Vagina (tissue), 2 donors: ENCODE measurements around the gene RILPL1. TPM values are rescaled to one million over a fixed set of nuclear protein-coding genes. Genes with fewer than 3 reads are reported as not detected.
"Not testable (repeated sequence)": the region's sequence is repeated elsewhere in the genome, so short reads cannot be mapped to it uniquely, and the experiment has no call there.

ENCODE experiments used
- DNase-seq, 2 donors: peaks; one replicate each; pipeline ENCODE4 v3.0.0-alpha.2; 2017; ENCODE audit errors: extremely low spot score in 2 of 2
- H3K27ac ChIP-seq: fragments of 200-600 bp; sonication (generic); one replicate; pipeline ENCODE4 v1.5.1; 2019
- H3K27me3 ChIP-seq: fragments of 200-600 bp; sonication (generic); one replicate; pipeline ENCODE4 v1.5.1; 2019
- H3K36me3 ChIP-seq, 2 donors: fragments of 200-600 bp; sonication (generic); one replicate each; pipeline ENCODE4 v1.5.1; 2017 to 2019
- H3K4me1 ChIP-seq: fragments of 200-600 bp; sonication (generic); one replicate; pipeline ENCODE4 v1.5.1; 2019
- H3K4me3 ChIP-seq, 2 donors: fragments of 200-600 bp; sonication (generic); 1 replicate in 1 of 2; 2 replicates in 1 of 2; pipeline ENCODE4 v1.5.1; 2016 to 2019
- H3K9me3 ChIP-seq: fragments of 200-600 bp; sonication (generic); one replicate; pipeline ENCODE4 v1.5.1; 2019
- POLR2A ChIP-seq, 2 donors: fragments of 450-650 bp; IDR thresholded peaks; one replicate each; pipeline ENCODE4 v1.6.1; 2017; ENCODE audit warnings: antibody characterized with exemption in 2 of 2, mild to moderate bottlenecking in 2 of 2, moderate library complexity in 2 of 2
- POLR2AphosphoS5 ChIP-seq, 2 donors: sonication (generic); formaldehyde crosslinking; IDR thresholded peaks; one replicate each; pipeline ENCODE4 v1.9.0; 2017; ENCODE audit warnings: antibody characterized with exemption in 2 of 2, mild to moderate bottlenecking in 2 of 2, low read depth in 1 of 2; ENCODE audit not compliant: insufficient read depth in 1 of 2
- intact Hi-C: fragments of 100-400 bp; cut with DNase I; formaldehyde crosslinking; loops from one replicate; pipeline ENCODE4 v1.15.1; 2023
- total RNA-seq: library from RNA; depleted of rRNA; stranded (reverse); fragments of >200 nt; gene quantifications from one replicate; pipeline ENCODE4 v1.2.3, GENCODE V29; 2016
- TF ChIP-seq, protein P1 (sequence below), 3 experiments: fragments of 450-650 bp in 2 of 3; fragments of 200-600 bp in 1 of 3; sonication (generic) in 1 of 3; IDR thresholded peaks; one replicate each; pipeline ENCODE4 v1.5.1; 2017 to 2019; ENCODE audit warnings: antibody characterized with exemption in 3 of 3, mild to moderate bottlenecking in 2 of 3, moderate library complexity in 2 of 3

The RILPL1 gene
- total RNA-seq, 1 donor from 2014 or later, result 29.7 TPM

DNA sequence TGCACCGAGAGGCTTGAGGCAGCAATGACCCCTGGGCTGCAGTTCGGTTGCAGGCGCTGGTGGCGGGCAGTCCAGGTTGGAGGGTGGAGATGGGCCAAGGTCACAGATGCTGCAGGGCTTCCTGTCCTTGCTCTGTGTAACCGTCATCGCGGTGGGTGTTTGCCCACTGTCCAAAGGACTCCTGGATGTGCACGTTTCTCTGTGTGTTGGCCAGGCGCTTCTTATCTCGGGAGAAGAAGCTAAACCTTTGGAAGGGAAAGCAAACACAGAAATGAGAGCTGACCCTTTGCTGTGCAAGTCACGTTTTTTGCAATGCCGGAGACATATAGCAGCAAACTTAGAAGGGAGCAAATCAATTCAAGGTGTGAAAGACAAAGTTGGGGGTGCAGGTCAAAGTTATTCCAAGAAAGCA, 61.1 kb downstream of the RILPL1 start:
- Histone ChIP-seq H3K9me3 (no peaks in the 10 kb centered on the region), H3K4me1 (no peaks in the 10 kb centered on the region), H3K27ac (no peak overlapping the region), H3K4me3 (no peak overlapping the region), H3K27me3 (no peaks in the 10 kb centered on the region), H3K36me3 (peaks cover 0 to 18% of the 10 kb centered on the region in 2 donors)
- no peak for TF ChIP-seq POLR2A (IDR thresholded peaks at IDR 0.05)
- TF ChIP-seq, protein P1, sequence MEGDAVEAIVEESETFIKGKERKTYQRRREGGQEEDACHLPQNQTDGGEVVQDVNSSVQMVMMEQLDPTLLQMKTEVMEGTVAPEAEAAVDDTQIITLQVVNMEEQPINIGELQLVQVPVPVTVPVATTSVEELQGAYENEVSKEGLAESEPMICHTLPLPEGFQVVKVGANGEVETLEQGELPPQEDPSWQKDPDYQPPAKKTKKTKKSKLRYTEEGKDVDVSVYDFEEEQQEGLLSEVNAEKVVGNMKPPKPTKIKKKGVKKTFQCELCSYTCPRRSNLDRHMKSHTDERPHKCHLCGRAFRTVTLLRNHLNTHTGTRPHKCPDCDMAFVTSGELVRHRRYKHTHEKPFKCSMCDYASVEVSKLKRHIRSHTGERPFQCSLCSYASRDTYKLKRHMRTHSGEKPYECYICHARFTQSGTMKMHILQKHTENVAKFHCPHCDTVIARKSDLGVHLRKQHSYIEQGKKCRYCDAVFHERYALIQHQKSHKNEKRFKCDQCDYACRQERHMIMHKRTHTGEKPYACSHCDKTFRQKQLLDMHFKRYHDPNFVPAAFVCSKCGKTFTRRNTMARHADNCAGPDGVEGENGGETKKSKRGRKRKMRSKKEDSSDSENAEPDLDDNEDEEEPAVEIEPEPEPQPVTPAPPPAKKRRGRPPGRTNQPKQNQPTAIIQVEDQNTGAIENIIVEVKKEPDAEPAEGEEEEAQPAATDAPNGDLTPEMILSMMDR (IDR thresholded peaks at IDR 0.05), result no peak
- TF ChIP-seq POLR2AphosphoS5 (IDR thresholded peaks at IDR 0.05; ENCODE audit: insufficient read depth in 1 of 2, low read depth in 1 of 2), result no peak
- intact Hi-C loops, result no loop called here
- DNase-seq, result no peak

DNA sequence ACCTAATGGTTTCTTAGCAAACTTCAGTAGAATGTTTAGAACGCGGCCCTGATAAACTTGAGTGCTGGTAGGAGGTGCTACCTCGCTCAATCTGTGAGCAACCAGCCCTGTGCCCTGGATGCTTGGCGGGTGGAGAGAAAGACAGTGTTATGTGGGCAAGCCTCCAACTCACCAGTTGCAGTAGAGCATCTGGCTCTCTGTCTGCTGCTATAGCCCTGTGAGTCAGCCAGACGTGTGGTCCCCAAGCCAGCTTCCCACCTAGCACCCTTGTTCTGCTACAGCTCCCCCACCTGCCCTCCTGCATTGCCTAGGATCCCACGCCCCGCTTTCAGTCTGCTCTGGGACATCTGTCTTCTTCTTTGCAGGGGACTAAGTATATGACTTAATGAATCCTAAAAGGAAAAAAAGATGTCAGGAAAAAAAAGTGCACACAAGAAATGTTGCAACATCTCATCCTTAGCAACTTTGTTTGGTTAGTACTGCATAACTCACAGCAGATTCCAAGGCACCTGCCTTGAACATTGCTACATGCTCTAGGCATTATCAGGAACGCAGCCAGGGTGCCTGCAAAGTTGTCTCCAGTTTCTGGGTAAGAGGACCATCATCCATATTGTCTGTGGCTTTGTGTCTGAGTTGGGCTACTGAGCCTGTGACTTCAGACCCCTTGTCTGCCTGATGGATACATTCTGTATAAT, 62.0 kb downstream of the RILPL1 start:
- no peak for DNase-seq
- intact Hi-C loops, result no loop called here
- TF ChIP-seq, protein P1 (IDR thresholded peaks at IDR 0.05), result no peak
- no peak for TF ChIP-seq POLR2AphosphoS5 (IDR thresholded peaks at IDR 0.05; ENCODE audit: insufficient read depth in 1 of 2, low read depth in 1 of 2)
- TF ChIP-seq POLR2A (IDR thresholded peaks at IDR 0.05), result no peak
- H3K36me3 ChIP-seq, result peaks cover 0 to 18% of the 10 kb centered on the region in 2 donors
- no peaks in the 10 kb centered on the region for H3K9me3 ChIP-seq
- no peak overlapping the region for H3K4me3 ChIP-seq
- no peaks in the 10 kb centered on the region for H3K4me1 ChIP-seq
- no peaks in the 10 kb centered on the region for H3K27me3 ChIP-seq
- H3K27ac ChIP-seq, result no peak overlapping the region

DNA sequence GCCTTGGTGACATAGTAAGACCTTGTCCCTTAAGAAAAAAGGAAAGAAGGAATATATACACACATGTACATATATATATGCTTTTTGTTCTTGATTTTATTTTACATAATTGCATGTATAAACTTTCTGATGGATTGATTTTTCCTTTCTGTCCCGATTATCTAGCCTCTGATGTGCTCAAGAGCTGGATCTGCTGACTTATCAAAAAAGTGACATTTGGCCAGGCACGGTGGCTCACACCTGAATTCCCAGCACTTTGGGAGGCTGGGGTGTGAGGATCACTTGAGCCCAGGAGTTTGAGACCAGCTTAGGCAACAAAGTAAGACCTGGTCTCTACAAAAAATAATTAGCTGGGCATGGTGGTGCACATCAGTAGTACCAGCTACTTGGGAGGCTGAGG, 63.5 kb downstream of the RILPL1 start:
- Histone ChIP-seq H3K4me1 (no peaks in the 10 kb centered on the region), H3K36me3 (peaks cover 0 to 18% of the 10 kb centered on the region in 2 donors), H3K9me3 (no peaks in the 10 kb centered on the region), H3K27ac (no peak overlapping the region), H3K27me3 (no peaks in the 10 kb centered on the region), H3K4me3 (no peak overlapping the region)
- TF ChIP-seq, protein P1 (IDR thresholded peaks at IDR 0.05), result no peak
- TF ChIP-seq POLR2AphosphoS5 (IDR thresholded peaks at IDR 0.05; ENCODE audit: insufficient read depth in 1 of 2, low read depth in 1 of 2) (no peak), POLR2A (IDR thresholded peaks at IDR 0.05) (no peak)
- no peak for DNase-seq
- intact Hi-C loops, result no loop called here

DNA sequence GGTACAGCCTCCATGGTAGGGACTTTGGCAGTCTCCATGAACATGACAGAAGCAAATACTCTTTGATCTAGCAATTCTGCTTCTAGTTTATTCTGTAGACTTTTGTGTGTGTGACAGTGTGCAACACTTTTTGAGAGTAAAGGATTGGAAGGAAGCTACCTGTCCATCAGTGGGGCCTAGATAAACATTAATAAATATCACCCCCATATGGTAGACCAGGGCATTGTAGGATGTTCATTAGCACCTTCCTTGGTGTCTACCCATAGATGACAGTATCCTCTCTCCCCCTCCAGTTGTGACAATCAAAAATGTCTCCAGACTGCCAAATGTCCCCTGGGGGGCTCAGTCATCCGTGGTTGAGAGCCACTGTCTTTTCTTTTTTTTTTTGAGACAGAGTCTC, 64.7 kb downstream of the RILPL1 start:
- Histone ChIP-seq H3K4me1 (no peaks in the 10 kb centered on the region), H3K9me3 (no peaks in the 10 kb centered on the region), H3K27me3 (no peaks in the 10 kb centered on the region), H3K27ac (no peak overlapping the region), H3K4me3 (no peak overlapping the region), H3K36me3 (peaks cover 0 to 18% of the 10 kb centered on the region in 2 donors)
- DNase-seq, result no peak
- intact Hi-C loops, result no loop called here
- TF ChIP-seq POLR2AphosphoS5 (IDR thresholded peaks at IDR 0.05; ENCODE audit: insufficient read depth in 1 of 2, low read depth in 1 of 2) (no peak), POLR2A (IDR thresholded peaks at IDR 0.05) (no peak)
- TF ChIP-seq, protein P1 (IDR thresholded peaks at IDR 0.05), result no peak

DNA sequence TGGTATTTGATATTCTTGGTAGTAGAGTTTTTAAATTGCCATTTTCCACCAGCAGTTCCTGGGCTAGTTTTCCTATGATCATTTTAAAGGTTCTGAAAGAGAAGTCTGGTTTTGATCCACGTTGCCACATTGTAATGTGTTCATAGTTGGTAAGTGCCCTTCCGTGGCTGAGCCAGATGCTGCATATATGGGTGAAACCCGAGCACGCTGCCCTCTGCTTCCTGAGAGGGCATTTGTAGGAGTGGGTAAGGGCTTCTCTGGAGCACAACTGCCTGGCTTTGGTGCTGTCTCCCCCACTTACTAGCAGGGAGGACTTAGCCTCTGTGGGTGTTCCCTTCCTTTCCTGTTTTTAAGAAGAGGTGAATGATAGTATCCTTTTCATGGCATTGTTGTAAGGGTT, 68.4 kb downstream of the RILPL1 start:
- no peak for DNase-seq
- no peaks in the 10 kb centered on the region for H3K9me3 ChIP-seq

DNA sequence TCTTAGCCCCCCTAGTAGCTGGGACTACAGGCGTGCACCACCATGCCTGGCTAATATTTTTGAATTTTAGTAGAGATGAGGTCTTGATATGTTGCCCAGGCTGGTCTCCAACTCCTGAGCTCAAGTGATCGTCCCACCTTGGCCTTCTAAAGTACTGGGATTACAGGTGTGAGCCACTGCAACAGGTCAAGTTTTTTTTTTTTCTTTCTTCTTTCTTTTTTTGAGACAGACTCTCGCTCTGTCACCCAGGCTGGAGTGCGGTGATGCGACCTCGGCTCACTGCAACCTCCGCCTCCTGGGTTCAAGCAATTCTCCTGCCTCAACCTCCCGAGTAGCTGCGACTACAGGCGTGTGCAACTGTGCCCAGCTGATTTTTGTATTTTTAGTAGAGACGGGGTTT, 70.3 kb downstream of the RILPL1 start:
- intact Hi-C loops, H3K27me3 ChIP-seq, H3K36me3 ChIP-seq, H3K9me3 ChIP-seq, H3K4me3 ChIP-seq, H3K27ac ChIP-seq, DNase-seq: not testable (repeated sequence)
- H3K4me1 ChIP-seq, result peaks cover 17% of the 10 kb centered on the region

More for the DNA sequence above, 68.4 kb downstream of the RILPL1 start:
- no peaks in the 10 kb centered on the region for H3K36me3 ChIP-seq
- TF ChIP-seq POLR2AphosphoS5 (IDR thresholded peaks at IDR 0.05; ENCODE audit: insufficient read depth in 1 of 2, low read depth in 1 of 2) (no peak), POLR2A (IDR thresholded peaks at IDR 0.05) (no peak)
- TF ChIP-seq, protein P1 (IDR thresholded peaks at IDR 0.05), result no peak
- intact Hi-C loops, result no loop called here
- no peaks in the 10 kb centered on the region for H3K27me3 ChIP-seq
- H3K27ac ChIP-seq, result no peak overlapping the region
- no peak overlapping the region for H3K4me3 ChIP-seq
- H3K4me1 ChIP-seq, result peaks cover 5% of the 10 kb centered on the region
